SK-N-SH (cell line): ENCODE data around the gene FLCN. TPM values are rescaled to one million over a fixed set of nuclear protein-coding genes. Genes with fewer than 3 reads are reported as not detected.
A peak's percentile ranks its signal among the peaks of the same experiment; 100 is the strongest.

Experiments
- CTCF ChIA-PET: fragments of 300-600, 350-600 bp; formaldehyde crosslinking; extraction: SDS; loops from one replicate; lab custom pipeline; 2021; lab: Yijun Ruan, JAX
- POLR2A ChIA-PET: fragments of 350-600 bp; sonication (Branson Sonifier 250); formaldehyde crosslinking; extraction: SDS; loops from one replicate; lab custom pipeline; 2020; ENCODE audit warnings: antibody characterized with exemption, inconsistent platforms; lab: Yijun Ruan, JAX
- DNase-seq: peaks from one replicate; pipeline ENCODE4 v3.0.0; 2012
- H2AFZ ChIP-seq: fragments of 200-600 bp; sonication (generic); 2 replicates; pipeline ENCODE4 v1.8.1; 2016; ENCODE audit warnings: antibody characterized with exemption, mild to moderate bottlenecking, low read depth
- H3F3A ChIP-seq: fragments of 200-600 bp; sonication (generic); replicated peaks from 2 replicates; pipeline ENCODE3; 2016; ENCODE audit warnings: antibody characterized with exemption, mild to moderate bottlenecking; ENCODE audit not compliant: insufficient read depth
- H3K27ac ChIP-seq, 2 experiments: fragments of 200-500 bp in 1 of 2; fragments of 200-600 bp in 1 of 2; sonication (Bioruptor generic) in 1 of 2; sonication (generic), shearing (Covaris generic) in 1 of 2; 2 replicates each; pipeline versions ENCODE4 v1.5.1 to v1.6.1; 2014 to 2016; ENCODE audit warnings: low read depth in 2 of 2, inconsistent platforms in 1 of 2, low read length in 1 of 2, mild to moderate bottlenecking in 1 of 2, mixed read lengths in 1 of 2
- H3K27me3 ChIP-seq: fragments of 200-600 bp; sonication (generic), shearing (Covaris generic); 2 replicates; pipeline ENCODE4 v1.6.1; 2016; ENCODE audit warnings: mixed run types; ENCODE audit not compliant: insufficient read depth
- H3K36me3 ChIP-seq, 2 experiments: fragments of 200-500 bp in 1 of 2; fragments of 200-600 bp in 1 of 2; sonication (Bioruptor generic) in 1 of 2; sonication (generic) in 1 of 2; replicated peaks in 1 of 2; 2 replicates each; pipeline versions ENCODE3 to v1.5.1; 2014 to 2016; ENCODE audit warnings: low read length in 1 of 2, mild to moderate bottlenecking in 1 of 2; ENCODE audit not compliant: insufficient read depth in 2 of 2, control insufficient read depth in 1 of 2
- H3K4me1 ChIP-seq, 2 experiments: fragments of 200-500 bp in 1 of 2; fragments of 200-600 bp in 1 of 2; sonication (Bioruptor generic) in 1 of 2; sonication (generic), shearing (Covaris generic) in 1 of 2; 2 replicates each; pipeline versions ENCODE4 v1.5.1 to v1.6.1; 2014 to 2016; ENCODE audit warnings: low read depth in 1 of 2, low read length in 1 of 2, mixed run types in 1 of 2; ENCODE audit not compliant: insufficient read depth in 2 of 2, control insufficient read depth in 1 of 2
- H3K4me2 ChIP-seq: fragments of 200-600 bp; sonication (generic), shearing (Covaris generic); 2 replicates; pipeline ENCODE4 v1.6.1; 2017; ENCODE audit warnings: mixed run types
- H3K4me3 ChIP-seq, 2 experiments: fragments of 200-500 bp in 1 of 2; fragments of 200-600 bp in 1 of 2; sonication (Bioruptor generic) in 1 of 2; sonication (generic), shearing (Covaris generic) in 1 of 2; 2 replicates each; pipeline versions ENCODE4 v1.5.1 to v1.8.1; 2014 to 2016; ENCODE audit warnings: low read depth in 2 of 2, inconsistent platforms in 1 of 2, low read length in 1 of 2, mild to moderate bottlenecking in 1 of 2, mixed read lengths in 1 of 2, moderate library complexity in 1 of 2
- H3K79me2 ChIP-seq: fragments of 200-600 bp; sonication (generic); 2 replicates; pipeline ENCODE4 v1.8.1; 2017; ENCODE audit warnings: mild to moderate bottlenecking; ENCODE audit not compliant: insufficient read depth
- H3K9ac ChIP-seq: fragments of 200-600 bp; sonication (generic); 2 replicates; pipeline ENCODE4 v1.6.1; 2017; ENCODE audit warnings: mixed run types
- H3K9me2 ChIP-seq: fragments of 200-600 bp; sonication (generic); 2 replicates; pipeline ENCODE4 v1.6.1; 2017; ENCODE audit warnings: mixed run types
- H3K9me3 ChIP-seq: fragments of 200-600 bp; sonication (generic); 2 replicates; pipeline ENCODE4 v1.6.1; 2017; ENCODE audit warnings: mixed run types, mild to moderate bottlenecking, moderate library complexity
- H4K20me1 ChIP-seq: fragments of 200-600 bp; sonication (generic); 2 replicates; pipeline ENCODE4 v1.6.1; 2017; ENCODE audit warnings: mild to moderate bottlenecking, mixed run types; ENCODE audit not compliant: insufficient read depth
- ELF1 ChIP-seq: IDR thresholded peaks from 2 replicates; pipeline ENCODE4 v1.4.0; 2012
- GATA2 ChIP-seq: sonication (generic); formaldehyde crosslinking; IDR thresholded peaks from 2 replicates; pipeline ENCODE4 v1.5.0; 2020; ENCODE audit warnings: mild to moderate bottlenecking, missing genetic modification reagents
- MEF2A ChIP-seq: IDR thresholded peaks from 2 replicates; pipeline ENCODE4 v1.4.0; 2012; ENCODE audit warnings: low read depth, borderline replicate concordance
- NRF1 ChIP-seq: IDR thresholded peaks from 2 replicates; pipeline ENCODE4 v1.6.1; 2012; ENCODE audit warnings: low read depth, mild to moderate bottlenecking, low read length
- SIN3A ChIP-seq: IDR thresholded peaks from 2 replicates; pipeline ENCODE4 v1.6.1; 2012; ENCODE audit warnings: low read depth, mild to moderate bottlenecking, low read length, moderate library complexity, borderline replicate concordance
- TEAD4 ChIP-seq: IDR thresholded peaks from 2 replicates; pipeline ENCODE4 v1.4.0; 2012; ENCODE audit warnings: mild to moderate bottlenecking, borderline replicate concordance; ENCODE audit not compliant: insufficient read depth
- USF1 ChIP-seq: IDR thresholded peaks from 2 replicates; pipeline ENCODE4 v1.4.0; 2012; ENCODE audit warnings: low read depth, borderline replicate concordance
- USF2 ChIP-seq: fragments of 150-350 bp; IDR thresholded peaks from 2 replicates; pipeline ENCODE4 v1.6.1; 2017; ENCODE audit warnings: antibody characterized with exemption, low read length, low read depth, borderline replicate concordance
- YY1 ChIP-seq: IDR thresholded peaks from 2 replicates; pipeline ENCODE4 v1.4.0; 2012; ENCODE audit warnings: low read depth, mild to moderate bottlenecking
- ZBTB33 ChIP-seq: IDR thresholded peaks from 2 replicates; pipeline ENCODE4 v1.4.0; 2012; ENCODE audit warnings: low read depth, borderline replicate concordance
- WGBS: methylation state at CpG from one replicate; pipeline ENCODE4 v1.1.6; 2017; ENCODE audit warnings: low lambda C conversion rate; 5-methylcytosine and 5-hydroxymethylcytosine counted together
- polyA plus RNA-seq, 3 experiments: library from polyadenylated mRNA; depleted of rRNA; stranded (reverse); fragments of >200 nt; gene quantifications; 2 replicates each; pipeline ENCODE4 v1.2.3, GENCODE V29; 2012

Gene FLCN
- polyA plus RNA-seq, 1 of the 3 experiments (the other 2 are of a cell fraction) = 14.6 TPM

- Histone ChIP-seq H3K9me3 (no peaks in the 10 kb centered on the region), H3K4me1 (peaks cover 18 to 38% of the 10 kb centered on the region in 2 experiments), H3K9ac (no peak overlapping the region), H3K27ac (peak overlapping the region; percentile 5 to 75; a peak in 3 of 4 replicates), H3K27me3 (no peaks in the 10 kb centered on the region), H3K36me3 (peaks cover 7 to 15% of the 10 kb centered on the region in 2 experiments), H3F3A (peaks cover 17% of the 10 kb centered on the region), H4K20me1 (no peaks in the 10 kb centered on the region), H3K4me2 (no peak overlapping the region), H2AFZ (no peak overlapping the region), H3K9me2 (no peaks in the 10 kb centered on the region), H3K79me2 (no peaks in the 10 kb centered on the region), H3K4me3 (no peak overlapping the region; a peak in 1 of 4 replicates)
- DNase-seq = no peak
- POLR2A ChIA-PET = no interaction called here
- WGBS = 93% methylated on average over 7 of the region's 7 CpGs
- no peak for TF ChIP-seq TEAD4
- CTCF ChIA-PET = interaction anchor here (0.6 to 1.1 kb wide), 3 partner anchors 11 to 188 kb away, joined by 3 to 4 read pairs (median 3); no protein-coding TSS in a partner anchor
Measured at GRCh38 chr17:17190188-17190587, 46.8 kb downstream of the FLCN start.

- H3K9me3 ChIP-seq = no peaks in the 10 kb centered on the region
- POLR2A ChIA-PET = no interaction called here
- H2AFZ ChIP-seq = no peak overlapping the region
- TF ChIP-seq GATA2 (CRISPR knock-in tag) = no peak
- no peak for TF ChIP-seq USF1
- no peak for TF ChIP-seq NRF1
- TF ChIP-seq ELF1 = no peak
- TF ChIP-seq USF2 = no peak
- TF ChIP-seq YY1 = no peak
- no peak for TF ChIP-seq ZBTB33
- no peak for TF ChIP-seq MEF2A
- no peak for TF ChIP-seq SIN3A
- no peak overlapping the region for H3K4me3 ChIP-seq
- H3K36me3 ChIP-seq = peaks cover 7 to 16% of the 10 kb centered on the region in 2 experiments
- H3K4me1 ChIP-seq = peaks cover 18 to 38% of the 10 kb centered on the region in 2 experiments
- H3K27ac ChIP-seq = peak overlapping the region; percentile 14 to 75; a peak in 3 of 4 replicates
- CTCF ChIA-PET = interaction anchor here (0.7 to 1.1 kb wide), 3 partner anchors 11 to 1065 kb away, joined by 3 to 4 read pairs (median 3); no protein-coding TSS in a partner anchor
- H3K9me2 ChIP-seq = no peaks in the 10 kb centered on the region
- 77% methylated on average over 4 of the region's 4 CpGs for WGBS
- H3K79me2 ChIP-seq = no peaks in the 10 kb centered on the region
- H4K20me1 ChIP-seq = no peaks in the 10 kb centered on the region
- H3F3A ChIP-seq = peaks cover 17% of the 10 kb centered on the region
- H3K4me2 ChIP-seq = no peak overlapping the region
- H3K27me3 ChIP-seq = no peaks in the 10 kb centered on the region
- H3K9ac ChIP-seq = no peak overlapping the region
- DNase-seq = no peak
Measured at GRCh38 chr17:17189559-17189958, 47.4 kb downstream of the FLCN start.
